HG03066 (cell line): ENCODE results near the gene GRXCR2.
"Not testable (repeated sequence)": the region's sequence is repeated elsewhere in the genome, so short reads cannot be mapped to it uniquely, and the experiment has no call there.

Source experiments
- ATAC-seq: cut with Tn5 transposase; IDR thresholded peaks from one replicate; pipeline ENCODE4 v1.9.1; 2021; ENCODE audit warnings: low read depth; ENCODE audit not compliant: unreplicated experiment

The GRXCR2 gene

DNA sequence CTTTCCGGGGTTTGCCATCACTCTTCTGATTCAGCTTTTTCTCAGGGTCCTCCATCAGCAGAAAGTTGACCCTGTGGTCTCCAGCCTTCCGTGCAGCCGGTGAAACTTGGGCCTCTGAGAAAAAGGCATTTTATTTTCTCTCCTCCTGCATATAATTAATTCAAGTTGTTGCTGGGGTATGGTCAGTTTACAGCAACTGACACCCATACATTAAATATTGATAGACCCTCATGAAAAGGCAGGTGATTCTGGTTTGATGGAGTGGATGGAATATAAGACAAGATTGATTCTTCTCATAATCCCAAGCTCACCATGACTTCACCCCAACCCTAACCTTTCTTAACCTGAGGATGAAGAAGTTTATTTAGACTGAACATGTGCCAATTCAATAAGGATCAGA is at the start of gene GRXCR2:
Gene GRXCR2, minus strand, starts transcription at position 101 of the 400 bp plus-strand sequence. Its CDS starts 46 bp downstream, at position 55.
- no peak for ATAC-seq

- ATAC-seq = no peak
Observed at GRCh38 chr5:145922059-145922458, 49.2 kb upstream of the GRXCR2 start.

GRCh38 chr5:145921211-145921610 is 48.4 kb upstream of the GRXCR2 start:
- no peak for ATAC-seq

DNA sequence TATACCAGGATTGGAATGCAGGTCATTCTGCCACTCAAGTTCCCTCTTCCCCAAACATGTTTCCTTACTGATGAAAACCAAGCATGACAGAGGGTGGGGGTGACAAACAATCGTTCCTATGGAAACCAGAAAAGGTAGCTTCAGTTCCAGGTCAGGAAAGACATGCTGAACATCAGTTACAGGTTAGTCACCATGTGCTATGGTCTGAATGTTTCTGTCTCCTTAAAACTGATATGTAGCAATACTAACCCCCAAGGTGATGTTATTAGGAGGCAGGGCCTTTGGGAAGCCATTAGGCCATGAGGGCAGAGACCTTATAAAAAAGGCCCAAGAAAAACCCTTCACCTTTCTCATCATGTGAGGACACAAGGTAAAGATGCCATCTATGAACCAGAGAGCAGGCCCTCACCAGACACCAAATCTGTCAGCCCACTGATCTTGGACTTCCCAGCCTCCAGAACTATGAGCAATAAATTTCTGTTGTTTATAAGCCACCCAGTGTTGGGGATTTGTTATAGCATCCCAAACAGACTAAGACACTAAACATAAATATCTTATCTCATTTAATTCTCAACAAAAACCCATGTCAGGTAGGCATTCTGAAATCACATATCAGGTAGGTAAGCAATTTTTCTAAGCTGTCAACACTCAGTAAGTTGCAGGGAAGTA is 47.9 kb upstream of the GRXCR2 start:
- ATAC-seq = no peak

DNA sequence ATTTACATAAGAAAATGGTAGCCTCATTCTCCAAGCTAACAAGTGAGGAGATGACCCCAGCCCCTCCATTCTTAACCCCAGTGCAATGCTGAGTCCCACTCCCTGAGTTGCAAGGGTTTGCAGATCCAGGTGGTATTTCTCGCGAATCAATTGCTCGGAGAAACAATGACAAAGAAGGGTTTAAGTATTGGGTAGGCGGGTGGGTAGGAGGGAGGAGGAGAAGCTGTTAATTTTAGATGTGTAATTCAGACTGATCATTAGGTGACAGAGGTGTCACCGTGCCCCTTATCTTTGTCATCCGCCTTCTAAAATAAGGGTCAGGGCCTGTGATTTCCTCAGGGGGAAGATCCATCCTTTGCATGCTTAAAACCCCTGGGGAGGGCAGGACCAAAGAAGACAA is 46.6 kb upstream of the GRXCR2 start:
- ATAC-seq = no peak

DNA sequence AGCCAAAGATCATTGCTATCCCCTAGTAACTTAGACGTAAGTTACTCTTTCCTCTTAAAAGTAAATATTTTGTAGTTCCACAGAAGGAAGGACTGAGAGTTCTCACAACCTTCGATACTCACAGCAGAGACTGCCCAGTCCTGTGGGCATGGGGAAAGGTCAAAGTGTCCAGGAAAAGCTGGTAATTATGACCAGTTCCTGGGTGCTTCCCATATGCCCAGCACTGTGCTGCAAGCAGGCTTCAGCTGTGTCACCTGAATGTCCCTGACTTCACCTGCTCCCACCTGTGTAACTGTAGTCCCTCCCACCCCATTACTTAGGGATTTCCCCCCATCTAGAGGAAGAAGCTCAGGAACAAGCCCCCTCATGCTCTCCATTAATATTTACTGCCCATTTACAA is 45.6 kb upstream of the GRXCR2 start:
- ATAC-seq = no peak

DNA sequence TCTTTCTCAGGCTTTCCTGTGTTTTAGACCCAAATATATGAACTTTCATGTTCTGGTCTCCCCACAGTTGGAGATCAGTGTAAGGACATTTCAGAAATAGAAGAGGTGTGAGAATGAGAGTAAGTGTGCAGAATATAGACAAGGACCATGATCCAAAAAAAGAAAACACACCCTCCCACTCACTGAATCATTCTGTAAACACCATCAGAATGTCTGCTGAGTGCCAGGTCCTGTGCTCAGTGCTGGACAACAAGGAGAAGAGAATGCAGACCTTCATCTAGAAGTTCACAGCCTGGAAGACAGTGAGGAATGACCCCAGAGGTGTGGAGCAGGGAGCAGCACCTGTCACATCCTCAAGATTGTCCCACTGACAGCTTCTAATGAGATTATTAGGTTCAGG is 44.5 kb upstream of the GRXCR2 start:
- no peak for ATAC-seq

- no peak for ATAC-seq
Observed at GRCh38 chr5:145915970-145916638, 43.3 kb upstream of the GRXCR2 start.

GRCh38 chr5:145913701-145914100 is 40.9 kb upstream of the GRXCR2 start:
- no peak for ATAC-seq

GRCh38 chr5:145912594-145912993 is 39.8 kb upstream of the GRXCR2 start:
- ATAC-seq = no peak

GRCh38 chr5:145912019-145912418 is 39.2 kb upstream of the GRXCR2 start:
- no peak for ATAC-seq

GRCh38 chr5:145911164-145911563 is 38.4 kb upstream of the GRXCR2 start:
- ATAC-seq = no peak

GRCh38 chr5:145908206-145908960 is 35.6 kb upstream of the GRXCR2 start:
- no peak for ATAC-seq

DNA sequence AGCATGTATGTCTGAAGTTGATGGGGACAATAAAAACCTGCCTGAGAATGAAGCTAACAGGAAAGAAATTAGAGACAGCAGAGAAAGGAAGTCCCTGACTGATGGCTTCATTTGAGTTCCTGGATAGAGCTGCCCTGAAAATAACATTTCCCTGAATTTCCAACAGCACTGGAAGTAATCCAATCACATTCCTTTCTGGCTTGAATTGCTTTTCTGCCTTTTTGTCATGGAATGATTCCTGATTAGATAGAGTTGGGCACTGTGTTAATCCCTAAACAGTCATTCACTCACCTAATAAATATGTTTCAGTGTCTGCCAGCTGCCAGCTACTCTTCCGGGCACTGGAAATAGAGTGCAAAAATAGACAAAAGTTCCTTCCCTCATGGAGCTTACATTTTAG is 33.6 kb upstream of the GRXCR2 start:
- ATAC-seq = no peak

DNA sequence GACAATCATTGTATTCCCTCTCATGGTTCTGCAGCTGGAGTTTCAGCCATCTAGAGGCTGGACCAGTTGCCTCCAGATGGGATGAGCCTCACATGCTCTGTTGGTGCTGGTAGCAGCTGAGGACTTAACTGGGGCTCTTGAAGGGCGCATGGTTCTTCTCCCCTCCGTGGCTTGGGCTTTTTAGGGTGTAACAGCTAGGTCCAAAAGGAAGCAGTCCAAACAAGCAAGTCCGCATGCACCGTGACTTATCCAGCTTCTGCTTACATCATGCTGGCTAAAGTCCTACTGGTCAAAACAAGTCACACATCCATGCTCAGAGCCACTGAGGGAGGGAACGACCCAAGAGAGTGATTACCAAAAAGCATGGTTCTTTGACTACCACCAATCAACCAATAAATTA is 31.9 kb upstream of the GRXCR2 start:
- ATAC-seq = no peak

DNA sequence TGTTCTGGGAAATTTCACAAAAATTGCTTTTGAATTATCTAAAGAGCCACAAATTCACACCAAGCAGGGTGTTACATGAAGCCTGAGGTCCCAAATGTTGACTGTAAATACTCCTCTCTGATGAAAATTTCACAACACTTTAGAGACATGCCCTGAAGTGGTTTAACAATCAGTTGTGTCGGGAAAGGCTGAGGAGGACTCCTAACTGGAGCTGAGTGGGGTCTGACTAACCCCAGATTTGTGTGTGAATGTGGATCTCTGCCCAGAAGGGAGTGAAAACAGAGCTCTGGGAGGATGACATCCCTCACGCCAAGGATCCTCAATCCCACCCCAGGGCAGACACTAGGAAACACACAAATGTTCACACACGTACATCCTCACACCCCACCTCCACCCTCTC is 31.1 kb upstream of the GRXCR2 start:
- no peak for ATAC-seq

DNA sequence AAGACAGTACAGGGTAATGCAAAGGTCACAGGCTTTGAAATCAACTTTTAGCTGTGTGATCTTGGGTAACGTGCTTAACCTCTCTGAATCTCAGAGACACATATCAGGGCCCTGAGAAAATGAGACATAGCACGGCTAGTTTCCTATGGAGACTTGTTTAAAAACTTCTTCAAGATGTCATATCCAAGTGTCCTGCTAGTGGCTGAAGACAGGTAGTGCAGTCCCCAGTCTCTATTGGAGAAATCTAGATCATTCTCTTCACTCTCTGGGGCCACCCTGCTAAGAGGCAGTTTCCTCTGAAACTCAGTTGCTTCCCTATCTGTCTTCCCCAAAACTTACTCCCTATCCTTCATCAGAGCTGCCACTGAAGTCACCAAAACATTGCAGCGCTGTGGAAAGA is 30.3 kb upstream of the GRXCR2 start:
- ATAC-seq = no peak

DNA sequence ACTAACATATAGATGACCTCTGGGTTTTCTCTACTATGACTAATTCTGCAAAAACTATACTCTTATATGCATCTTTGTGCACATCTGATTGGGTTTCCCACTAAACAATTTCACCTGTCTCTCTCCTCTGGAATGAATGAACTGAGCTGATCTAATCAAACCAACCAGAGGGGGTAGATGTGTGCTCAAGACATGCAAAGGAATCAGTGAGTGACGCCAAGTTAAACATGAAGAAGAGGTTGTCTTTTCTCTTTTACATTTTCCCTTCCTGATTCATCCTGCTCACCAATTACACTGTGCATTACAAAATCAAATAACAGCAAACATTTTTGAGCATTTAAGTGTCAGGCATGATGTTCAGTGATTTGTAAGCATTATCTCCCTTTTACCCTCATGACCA is 29.6 kb upstream of the GRXCR2 start:
- ATAC-seq = no peak

DNA sequence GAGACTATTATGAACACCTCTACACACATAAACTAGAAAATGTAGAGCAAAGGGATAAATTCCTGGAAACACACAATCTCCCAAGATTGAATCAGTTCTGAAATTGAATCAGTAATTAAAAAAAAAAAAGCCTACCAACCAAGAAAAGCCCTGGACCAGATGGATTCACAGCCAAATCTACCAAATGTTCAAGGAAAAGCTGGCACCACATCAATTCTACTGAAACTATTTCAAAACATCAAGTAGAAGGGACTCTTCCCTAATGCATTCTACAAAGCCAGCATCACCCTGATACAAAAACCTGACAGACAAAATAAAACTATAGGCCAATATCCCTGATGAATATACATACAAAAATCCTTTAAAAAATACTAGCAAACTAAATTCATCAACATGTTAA is 25.4 kb upstream of the GRXCR2 start:
- ATAC-seq = no peak

- not testable (repeated sequence) for ATAC-seq
Observed at GRCh38 chr5:145891378-145891777, 18.6 kb upstream of the GRXCR2 start.

- ATAC-seq = no peak
Observed at GRCh38 chr5:145889611-145890010, 16.8 kb upstream of the GRXCR2 start.
